Measurements from ENCODE around the gene SRSF10. TPM values are rescaled to one million over a fixed set of nuclear protein-coding genes. Genes with fewer than 3 reads are reported as not detected.
A peak's percentile ranks its signal among the peaks of the same experiment; 100 is the strongest.

SRSF10 gene
- total and polyA plus RNA-seq, 9 of the 15 experiments (the other 6 are each of a cell fraction or from before 2014, with no cell fraction given) = 154 to 264 (median 205) TPM

- TF ChIP-seq RERE (CRISPR knock-in tag; IDR thresholded peaks at IDR 0.05; ENCODE audit: borderline replicate concordance) (no peak), FOXK2 (conservative IDR thresholded peaks at IDR 0.05 in 1 of 2, IDR thresholded peaks at IDR 0.05 in 1 of 2; ENCODE audit: low read depth in 2 of 2) (0 out of 4 replicates have a peak, but pooled peaks of 1 of the 2 experiments have one; percentile 38), CHD2 (IDR thresholded peaks at IDR 0.05; ENCODE audit: low read depth, low read length) (no peak), ZFP1 (CRISPR knock-in tag; IDR thresholded peaks at IDR 0.05) (0 out of 2 replicates have a peak, but pooled peaks have one; percentile 2), SMARCE1 (IDR thresholded peaks at IDR 0.05) (peak; percentile 31; the same call in 1 of the 2 replicates)
- TF ChIP-seq, protein P1, sequence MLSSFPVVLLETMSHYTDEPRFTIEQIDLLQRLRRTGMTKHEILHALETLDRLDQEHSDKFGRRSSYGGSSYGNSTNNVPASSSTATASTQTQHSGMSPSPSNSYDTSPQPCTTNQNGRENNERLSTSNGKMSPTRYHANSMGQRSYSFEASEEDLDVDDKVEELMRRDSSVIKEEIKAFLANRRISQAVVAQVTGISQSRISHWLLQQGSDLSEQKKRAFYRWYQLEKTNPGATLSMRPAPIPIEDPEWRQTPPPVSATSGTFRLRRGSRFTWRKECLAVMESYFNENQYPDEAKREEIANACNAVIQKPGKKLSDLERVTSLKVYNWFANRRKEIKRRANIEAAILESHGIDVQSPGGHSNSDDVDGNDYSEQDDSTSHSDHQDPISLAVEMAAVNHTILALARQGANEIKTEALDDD (IDR thresholded peaks at IDR 0.05) = peak; percentile 92
These were observed 15.1 kb downstream of the SRSF10 start (continued) for GRCh38 chr1:23964790-23965740.

Measured in K562 (cell line).